GM18502 (cell line): ENCODE measurements around the gene TRAK1.

ENCODE experiments used
- ATAC-seq: cut with Tn5 transposase; IDR thresholded peaks from one replicate; pipeline ENCODE4 v1.9.1; 2021; ENCODE audit warnings: mild to moderate bottlenecking; ENCODE audit not compliant: unreplicated experiment, poor library complexity

Gene TRAK1

GRCh38 chr3:42090973-42091731, at the start of gene TRAK1:
Gene TRAK1, plus strand, starts transcription at chr3:42091357. Its CDS starts 113 bp downstream, at chr3:42091470.
- ATAC-seq: no peak

GRCh38 chr3:42042747-42043098, 48.4 kb upstream of the TRAK1 start:
- ATAC-seq: no peak

GRCh38 chr3:42043099-42043813, 47.9 kb upstream of the TRAK1 start:
- ATAC-seq: no peak

GRCh38 chr3:42045708-42046243, 45.4 kb upstream of the TRAK1 start:
- ATAC-seq: no peak

- peak; percentile 43 for ATAC-seq
Measured at GRCh38 chr3:42048526-42048925, 42.6 kb upstream of the TRAK1 start.

GRCh38 chr3:42050126-42050525, 41.0 kb upstream of the TRAK1 start:
- no peak for ATAC-seq

GRCh38 chr3:42051384-42052131, 39.6 kb upstream of the TRAK1 start:
- peak; percentile 47 for ATAC-seq

GRCh38 chr3:42052132-42052483, 39.0 kb upstream of the TRAK1 start:
- peak; percentile 82 for ATAC-seq

- no peak for ATAC-seq
Measured at GRCh38 chr3:42052484-42053351, 38.4 kb upstream of the TRAK1 start.

- no peak for ATAC-seq
Measured at GRCh38 chr3:42053476-42053875, 37.7 kb upstream of the TRAK1 start.

GRCh38 chr3:42055291-42055690, 35.9 kb upstream of the TRAK1 start:
- ATAC-seq: no peak

- ATAC-seq: no peak
Measured at GRCh38 chr3:42056840-42057239, 34.3 kb upstream of the TRAK1 start.

- ATAC-seq: peak; percentile 83
Measured at GRCh38 chr3:42057561-42058211, 33.5 kb upstream of the TRAK1 start.

GRCh38 chr3:42061025-42061712, 30.0 kb upstream of the TRAK1 start:
- ATAC-seq: no peak

- no peak for ATAC-seq
Measured at GRCh38 chr3:42061713-42062380, 29.3 kb upstream of the TRAK1 start.

GRCh38 chr3:42062464-42062863, 28.7 kb upstream of the TRAK1 start:
- ATAC-seq: no peak

- ATAC-seq: no peak
Measured at GRCh38 chr3:42063888-42064287, 27.3 kb upstream of the TRAK1 start.

- no peak for ATAC-seq
Measured at GRCh38 chr3:42066516-42067181, 24.5 kb upstream of the TRAK1 start.
